K562 (cell line): Measurements from ENCODE around the gene RNASET2. TPM values are rescaled to one million over a fixed set of nuclear protein-coding genes. Genes with fewer than 3 reads are reported as not detected.

Experiments used
- CXXC5 ChIP-seq: fragments of 250-450 bp; sonication (Bioruptor Pico); IDR thresholded peaks from 2 replicates; pipeline ENCODE4 v1.8.0; 2022; ENCODE audit warnings: inconsistent platforms, mild to moderate bottlenecking, moderate library complexity
- FIP1L1 ChIP-seq: fragments of 200-400 bp; formaldehyde crosslinking; IDR thresholded peaks from 2 replicates; pipeline ENCODE4 v1.6.1; 2018; ENCODE audit warnings: mild to moderate bottlenecking, low read depth, low read length; ENCODE audit not compliant: poor library complexity, severe bottlenecking
- GABPA ChIP-seq: fragments of 200-800 bp; sonication (Bioruptor generic); conservative IDR thresholded peaks from 2 replicates; pipeline ENCODE4 v1.6.1; 2016; ENCODE audit warnings: low read depth, missing genetic modification characterization, missing compliant biosample characterization
- GTF2B ChIP-seq: IDR thresholded peaks from 2 replicates; pipeline ENCODE4 v1.6.1; 2011; ENCODE audit not compliant: insufficient read length; ENCODE audit errors: extremely low read depth
- L3MBTL2 ChIP-seq: fragments of 450-650 bp; IDR thresholded peaks from 2 replicates; pipeline ENCODE4 v1.6.1; 2016; ENCODE audit warnings: mild to moderate bottlenecking, moderate library complexity
- PHF20 ChIP-seq: fragments of 450-650 bp; IDR thresholded peaks from 2 replicates; pipeline ENCODE4 v1.6.1; 2018; ENCODE audit not compliant: partially characterized antibody
- POLR2A ChIP-seq: fragments of 450-650 bp; conservative IDR thresholded peaks from 2 replicates; pipeline ENCODE4 v1.6.1; 2016
- PTTG1 ChIP-seq: fragments of 450-650 bp; IDR thresholded peaks from 2 replicates; pipeline ENCODE4 v1.6.1; 2016; ENCODE audit warnings: low read depth, mild to moderate bottlenecking, missing genetic modification characterization, missing compliant biosample characterization
- RB1 ChIP-seq: fragments of 450-650 bp; IDR thresholded peaks from 2 replicates; pipeline ENCODE4 v1.6.1; 2017; ENCODE audit warnings: low read depth, mild to moderate bottlenecking
- RCOR1 ChIP-seq, 2 experiments: IDR thresholded peaks; 2 replicates each; pipeline ENCODE4 v1.6.1; 2012; ENCODE audit warnings: low read depth in 2 of 2, low read length in 2 of 2, borderline replicate concordance in 1 of 2, improper control_type of control experiment in 1 of 2
- SMAD1 ChIP-seq: fragments of 150-350 bp; IDR thresholded peaks from 2 replicates; pipeline ENCODE4 v1.6.1; 2014; ENCODE audit warnings: low read length, low read depth; ENCODE audit not compliant: partially characterized antibody
- ZBTB33 ChIP-seq: sonication (generic); formaldehyde crosslinking; IDR thresholded peaks from 2 replicates; pipeline ENCODE4 v1.8.1; 2023; ENCODE audit warnings: mild to moderate bottlenecking, missing genetic modification reagents
- ZNF75A ChIP-seq: fragments of 450-650 bp; formaldehyde crosslinking; IDR thresholded peaks from 2 replicates; pipeline ENCODE4 v1.4.0; 2020; ENCODE audit warnings: mild to moderate bottlenecking
- ZNF764 ChIP-seq: fragments of 250-450 bp; sonication (Bioruptor Pico); IDR thresholded peaks from 2 replicates; pipeline ENCODE4 v1.4.0; 2020; ENCODE audit warnings: low read depth, mild to moderate bottlenecking, moderate library complexity
- polyA plus RNA-seq, 8 experiments: library from polyadenylated mRNA; depleted of rRNA in 4 of 8; stranded (reverse) in 5 of 8; unstranded in 3 of 8; fragments of >200 nt; fragmentation: Nextera tagmentation in 2 of 8; fragmentation: Illumina TruSeq in 1 of 8; extraction: Ambion mirVana in 2 of 8; extraction: Trizol in 1 of 8; gene quantifications; 2 replicates each; pipeline versions ENCODE4 v1.2.1 to v1.2.3, GENCODE V29; 2011 to 2014; ENCODE audit warnings: inconsistent platforms in 1 of 8, missing spikeins in 1 of 8
- total RNA-seq, 7 experiments: library from RNA; depleted of rRNA in 6 of 7; stranded (reverse); fragments of >200 nt in 6 of 7; fragmentation: Illumina TruSeq in 2 of 7; extraction: Trizol in 2 of 7; gene quantifications; 2 replicates each; pipeline versions ENCODE4 v1.2.1 to v1.2.3, GENCODE V29; 2011 to 2021; ENCODE audit warnings: low replicate concordance in 1 of 7
- TF ChIP-seq, protein P1 (sequence below): fragments of 250-450 bp; sonication (Bioruptor Pico); IDR thresholded peaks from 2 replicates; pipeline ENCODE4 v1.8.0; 2021; ENCODE audit warnings: mild to moderate bottlenecking, moderate library complexity
- TF ChIP-seq, protein P2 (sequence below): fragments of 450-650 bp; IDR thresholded peaks from 2 replicates; pipeline ENCODE4 v1.7.1; 2018; ENCODE audit warnings: mild to moderate bottlenecking, low read depth; ENCODE audit not compliant: partially characterized antibody
- TF ChIP-seq, protein P3 (sequence below): fragments of 450-650 bp; formaldehyde crosslinking; IDR thresholded peaks from 2 replicates; pipeline ENCODE4 v1.4.0; 2020; ENCODE audit warnings: mild to moderate bottlenecking, moderate library complexity
- TF ChIP-seq, protein P4 (sequence below): sonication (generic); formaldehyde crosslinking; IDR thresholded peaks from 2 replicates; pipeline ENCODE4 v1.8.0; 2022; ENCODE audit warnings: mild to moderate bottlenecking, low read depth, missing genetic modification reagents

The RNASET2 gene
- total and polyA plus RNA-seq, 9 of the 15 experiments (the other 6 are each of a cell fraction or from before 2014, with no cell fraction given), result 7.4 to 141 (median 91.3) TPM

DNA sequence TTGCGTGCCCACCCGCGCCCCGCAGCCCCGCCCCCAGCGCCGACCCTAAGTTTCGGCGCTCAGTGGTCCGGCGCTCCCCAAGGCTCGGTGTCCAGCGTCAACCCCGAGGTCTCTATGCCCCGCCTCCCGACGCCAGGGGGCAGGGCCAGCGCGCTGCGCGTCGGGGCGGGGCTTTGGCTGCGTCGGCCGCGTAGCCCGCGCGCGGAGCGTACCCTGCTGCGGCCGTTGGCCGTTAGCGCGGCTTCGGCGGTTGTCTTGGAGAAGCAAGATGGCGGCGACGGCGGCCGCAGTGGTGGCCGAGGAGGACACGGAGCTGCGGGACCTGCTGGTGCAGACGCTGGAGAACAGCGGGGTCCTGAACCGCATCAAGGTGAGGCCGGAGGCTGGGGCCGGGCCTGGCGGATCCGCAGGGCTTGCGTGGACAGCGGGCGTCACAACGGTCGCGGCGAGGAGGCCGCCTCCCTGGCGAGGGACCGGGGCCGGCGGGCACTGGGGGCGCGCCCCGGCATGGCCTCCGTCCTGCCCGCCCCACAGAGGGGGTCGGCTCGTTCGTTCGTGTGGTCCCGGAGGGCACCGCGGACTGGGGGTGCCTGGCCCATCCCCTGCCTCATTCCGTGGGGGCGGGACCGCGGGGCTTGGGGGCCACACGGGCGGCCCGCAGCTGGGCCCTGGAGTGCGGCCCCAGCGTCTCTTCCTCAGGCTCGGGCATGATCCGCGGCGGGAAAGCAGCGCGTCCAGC lies 43.0 kb upstream of the RNASET2 start, which contains the start of gene CEP43 (continued):
- TF ChIP-seq ZBTB33 (peak; percentile 39; the same call in 1 of the 2 replicates), RCOR1 (IDR thresholded peaks at IDR 0.05; ENCODE audit: borderline replicate concordance in 1 of 2, low read depth in 2 of 2, low read length in 2 of 2) (no peak), RB1 (peak; percentile 44), PTTG1 (no peak), L3MBTL2 (peak; percentile 15), ZNF764 (CRISPR knock-in tag) (no peak), PHF20 (peak; percentile 61), POLR2A (peak; percentile 84), ZNF75A (CRISPR knock-in tag) (no peak), GABPA (tag) (0 out of 2 replicates have a peak, but pooled peaks have one; percentile 46), CXXC5 (CRISPR knock-in tag) (peak; percentile 96), GTF2B (peak; percentile 73), SMAD1 (peak; percentile 26), FIP1L1 (peak; percentile 72)
- TF ChIP-seq, protein P1, sequence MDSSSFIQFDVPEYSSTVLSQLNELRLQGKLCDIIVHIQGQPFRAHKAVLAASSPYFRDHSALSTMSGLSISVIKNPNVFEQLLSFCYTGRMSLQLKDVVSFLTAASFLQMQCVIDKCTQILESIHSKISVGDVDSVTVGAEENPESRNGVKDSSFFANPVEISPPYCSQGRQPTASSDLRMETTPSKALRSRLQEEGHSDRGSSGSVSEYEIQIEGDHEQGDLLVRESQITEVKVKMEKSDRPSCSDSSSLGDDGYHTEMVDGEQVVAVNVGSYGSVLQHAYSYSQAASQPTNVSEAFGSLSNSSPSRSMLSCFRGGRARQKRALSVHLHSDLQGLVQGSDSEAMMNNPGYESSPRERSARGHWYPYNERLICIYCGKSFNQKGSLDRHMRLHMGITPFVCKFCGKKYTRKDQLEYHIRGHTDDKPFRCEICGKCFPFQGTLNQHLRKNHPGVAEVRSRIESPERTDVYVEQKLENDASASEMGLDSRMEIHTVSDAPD (CRISPR knock-in tag), result no peak
- TF ChIP-seq, protein P2, sequence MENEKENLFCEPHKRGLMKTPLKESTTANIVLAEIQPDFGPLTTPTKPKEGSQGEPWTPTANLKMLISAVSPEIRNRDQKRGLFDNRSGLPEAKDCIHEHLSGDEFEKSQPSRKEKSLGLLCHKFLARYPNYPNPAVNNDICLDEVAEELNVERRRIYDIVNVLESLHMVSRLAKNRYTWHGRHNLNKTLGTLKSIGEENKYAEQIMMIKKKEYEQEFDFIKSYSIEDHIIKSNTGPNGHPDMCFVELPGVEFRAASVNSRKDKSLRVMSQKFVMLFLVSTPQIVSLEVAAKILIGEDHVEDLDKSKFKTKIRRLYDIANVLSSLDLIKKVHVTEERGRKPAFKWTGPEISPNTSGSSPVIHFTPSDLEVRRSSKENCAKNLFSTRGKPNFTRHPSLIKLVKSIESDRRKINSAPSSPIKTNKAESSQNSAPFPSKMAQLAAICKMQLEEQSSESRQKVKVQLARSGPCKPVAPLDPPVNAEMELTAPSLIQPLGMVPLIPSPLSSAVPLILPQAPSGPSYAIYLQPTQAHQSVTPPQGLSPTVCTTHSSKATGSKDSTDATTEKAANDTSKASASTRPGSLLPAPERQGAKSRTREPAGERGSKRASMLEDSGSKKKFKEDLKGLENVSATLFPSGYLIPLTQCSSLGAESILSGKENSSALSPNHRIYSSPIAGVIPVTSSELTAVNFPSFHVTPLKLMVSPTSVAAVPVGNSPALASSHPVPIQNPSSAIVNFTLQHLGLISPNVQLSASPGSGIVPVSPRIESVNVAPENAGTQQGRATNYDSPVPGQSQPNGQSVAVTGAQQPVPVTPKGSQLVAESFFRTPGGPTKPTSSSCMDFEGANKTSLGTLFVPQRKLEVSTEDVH, result no peak
- TF ChIP-seq, protein P3, sequence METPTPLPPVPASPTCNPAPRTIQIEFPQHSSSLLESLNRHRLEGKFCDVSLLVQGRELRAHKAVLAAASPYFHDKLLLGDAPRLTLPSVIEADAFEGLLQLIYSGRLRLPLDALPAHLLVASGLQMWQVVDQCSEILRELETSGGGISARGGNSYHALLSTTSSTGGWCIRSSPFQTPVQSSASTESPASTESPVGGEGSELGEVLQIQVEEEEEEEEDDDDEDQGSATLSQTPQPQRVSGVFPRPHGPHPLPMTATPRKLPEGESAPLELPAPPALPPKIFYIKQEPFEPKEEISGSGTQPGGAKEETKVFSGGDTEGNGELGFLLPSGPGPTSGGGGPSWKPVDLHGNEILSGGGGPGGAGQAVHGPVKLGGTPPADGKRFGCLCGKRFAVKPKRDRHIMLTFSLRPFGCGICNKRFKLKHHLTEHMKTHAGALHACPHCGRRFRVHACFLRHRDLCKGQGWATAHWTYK (CRISPR knock-in tag), result 0 out of 2 replicates have a peak, but pooled peaks have one; percentile 53
- TF ChIP-seq, protein P4, sequence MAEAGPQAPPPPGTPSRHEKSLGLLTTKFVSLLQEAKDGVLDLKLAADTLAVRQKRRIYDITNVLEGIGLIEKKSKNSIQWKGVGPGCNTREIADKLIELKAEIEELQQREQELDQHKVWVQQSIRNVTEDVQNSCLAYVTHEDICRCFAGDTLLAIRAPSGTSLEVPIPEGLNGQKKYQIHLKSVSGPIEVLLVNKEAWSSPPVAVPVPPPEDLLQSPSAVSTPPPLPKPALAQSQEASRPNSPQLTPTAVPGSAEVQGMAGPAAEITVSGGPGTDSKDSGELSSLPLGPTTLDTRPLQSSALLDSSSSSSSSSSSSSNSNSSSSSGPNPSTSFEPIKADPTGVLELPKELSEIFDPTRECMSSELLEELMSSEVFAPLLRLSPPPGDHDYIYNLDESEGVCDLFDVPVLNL (CRISPR knock-in tag), result no peak
